ENCODE results near the gene KCNH5.

The KCNH5 gene, protein sequence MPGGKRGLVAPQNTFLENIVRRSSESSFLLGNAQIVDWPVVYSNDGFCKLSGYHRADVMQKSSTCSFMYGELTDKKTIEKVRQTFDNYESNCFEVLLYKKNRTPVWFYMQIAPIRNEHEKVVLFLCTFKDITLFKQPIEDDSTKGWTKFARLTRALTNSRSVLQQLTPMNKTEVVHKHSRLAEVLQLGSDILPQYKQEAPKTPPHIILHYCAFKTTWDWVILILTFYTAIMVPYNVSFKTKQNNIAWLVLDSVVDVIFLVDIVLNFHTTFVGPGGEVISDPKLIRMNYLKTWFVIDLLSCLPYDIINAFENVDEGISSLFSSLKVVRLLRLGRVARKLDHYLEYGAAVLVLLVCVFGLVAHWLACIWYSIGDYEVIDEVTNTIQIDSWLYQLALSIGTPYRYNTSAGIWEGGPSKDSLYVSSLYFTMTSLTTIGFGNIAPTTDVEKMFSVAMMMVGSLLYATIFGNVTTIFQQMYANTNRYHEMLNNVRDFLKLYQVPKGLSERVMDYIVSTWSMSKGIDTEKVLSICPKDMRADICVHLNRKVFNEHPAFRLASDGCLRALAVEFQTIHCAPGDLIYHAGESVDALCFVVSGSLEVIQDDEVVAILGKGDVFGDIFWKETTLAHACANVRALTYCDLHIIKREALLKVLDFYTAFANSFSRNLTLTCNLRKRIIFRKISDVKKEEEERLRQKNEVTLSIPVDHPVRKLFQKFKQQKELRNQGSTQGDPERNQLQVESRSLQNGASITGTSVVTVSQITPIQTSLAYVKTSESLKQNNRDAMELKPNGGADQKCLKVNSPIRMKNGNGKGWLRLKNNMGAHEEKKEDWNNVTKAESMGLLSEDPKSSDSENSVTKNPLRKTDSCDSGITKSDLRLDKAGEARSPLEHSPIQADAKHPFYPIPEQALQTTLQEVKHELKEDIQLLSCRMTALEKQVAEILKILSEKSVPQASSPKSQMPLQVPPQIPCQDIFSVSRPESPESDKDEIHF

DNA sequence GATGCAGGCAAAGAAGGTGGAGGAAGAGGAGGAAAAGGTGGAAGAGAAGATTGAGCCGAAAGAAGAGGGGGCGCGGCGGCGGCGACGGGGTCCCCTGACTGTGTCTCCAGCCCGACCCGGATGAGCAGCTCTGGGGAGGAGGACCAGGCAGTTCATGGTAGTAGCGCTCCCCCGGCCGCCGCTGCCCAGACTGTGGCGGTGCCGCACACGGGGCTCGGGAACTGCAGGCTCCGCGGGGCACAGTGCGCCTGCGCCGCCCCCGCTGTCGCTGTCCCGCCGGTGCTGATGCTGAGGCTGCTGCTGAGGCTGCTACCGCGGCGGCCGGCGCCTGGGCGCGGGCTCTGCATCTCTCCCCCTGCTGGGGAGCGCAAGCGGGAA lies at the start of gene KCNH5:
TSS of gene KCNH5 (minus strand) at position 225 of the 378 bp plus-strand sequence. CDS start 272 bp downstream, outside the sequence.
- peak within 1 kb of the TSS; percentile 30 for H3K4me3 ChIP-seq (ENCODE audit: low read depth, low read length)
- DNase-seq (ENCODE audit: low read depth), result no peak

DNA sequence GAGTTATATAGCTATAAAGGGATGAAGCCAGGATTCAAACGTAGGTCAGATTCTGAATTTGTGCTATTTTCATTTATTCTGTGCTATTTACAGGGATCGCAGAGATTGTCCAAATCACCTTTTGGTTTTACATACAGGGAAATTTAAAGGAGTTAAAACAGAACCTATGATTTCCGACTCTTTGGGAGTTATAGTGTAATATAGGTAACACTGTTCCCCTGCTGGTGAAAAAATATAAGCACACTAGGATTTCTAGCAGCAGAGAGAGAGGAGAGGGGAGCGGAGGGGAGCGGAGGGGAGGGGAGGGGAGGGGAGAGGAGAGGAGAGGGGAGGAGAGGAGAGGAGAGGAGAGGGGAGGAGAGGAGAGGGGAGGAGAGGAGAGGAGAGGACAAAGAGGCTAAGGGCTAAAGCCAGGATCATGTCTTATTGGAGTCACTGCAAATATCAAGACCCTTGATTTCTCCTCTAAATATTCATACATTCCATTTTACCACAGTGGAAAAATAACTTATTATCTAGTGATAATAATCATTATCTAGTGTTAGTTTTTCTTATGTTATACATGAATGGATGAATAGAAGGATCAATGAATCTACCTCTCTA lies 46.2 kb upstream of the KCNH5 start:
- no peak for DNase-seq (ENCODE audit: low read depth)
- no peak overlapping the region for H3K4me3 ChIP-seq (ENCODE audit: low read depth, low read length)

DNA sequence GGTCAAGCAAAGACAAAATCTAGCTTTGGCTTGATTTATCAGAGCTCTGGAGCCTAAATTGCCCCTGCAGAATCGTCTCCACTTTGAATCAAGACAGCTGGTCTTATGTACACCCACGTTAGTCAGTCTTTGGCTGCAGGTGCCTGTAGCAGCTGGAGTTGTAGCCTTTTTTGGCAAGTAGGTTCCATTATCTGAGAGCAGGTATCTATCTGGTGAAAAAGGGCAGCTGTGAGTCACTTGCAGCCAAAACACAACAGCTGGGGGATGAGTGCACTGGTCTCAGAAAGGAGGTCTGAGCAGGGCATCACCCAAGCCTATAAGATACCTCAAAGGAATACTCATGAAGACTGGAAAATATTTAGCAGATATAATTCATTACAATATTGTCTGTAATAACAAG lies 43.6 kb upstream of the KCNH5 start:
- DNase-seq (ENCODE audit: low read depth), result no peak

DNA sequence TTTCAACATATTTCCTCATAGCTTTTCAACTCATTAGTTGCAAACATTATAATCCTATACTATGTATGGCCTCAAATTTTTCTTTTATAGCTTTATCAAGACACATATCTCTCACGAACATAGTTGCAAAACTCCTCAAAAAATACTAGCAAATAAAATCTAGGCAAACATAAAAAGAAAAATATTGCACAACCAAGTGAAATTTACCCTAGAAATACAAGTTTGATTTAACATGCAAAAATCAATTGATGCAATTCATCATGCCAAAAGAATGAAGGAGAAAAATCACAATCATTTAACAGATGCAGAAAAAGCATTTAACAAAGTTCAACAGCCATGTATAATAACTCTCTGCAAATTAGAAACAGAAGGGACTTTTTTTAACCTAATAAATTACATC lies 33.3 kb upstream of the KCNH5 start:
- no peak for DNase-seq (ENCODE audit: low read depth)
- H3K4me3 ChIP-seq (ENCODE audit: low read depth, low read length), result no peak overlapping the region

More for the DNA sequence above, 43.6 kb upstream of the KCNH5 start:
- H3K4me3 ChIP-seq (ENCODE audit: low read depth, low read length), result no peak overlapping the region

DNA sequence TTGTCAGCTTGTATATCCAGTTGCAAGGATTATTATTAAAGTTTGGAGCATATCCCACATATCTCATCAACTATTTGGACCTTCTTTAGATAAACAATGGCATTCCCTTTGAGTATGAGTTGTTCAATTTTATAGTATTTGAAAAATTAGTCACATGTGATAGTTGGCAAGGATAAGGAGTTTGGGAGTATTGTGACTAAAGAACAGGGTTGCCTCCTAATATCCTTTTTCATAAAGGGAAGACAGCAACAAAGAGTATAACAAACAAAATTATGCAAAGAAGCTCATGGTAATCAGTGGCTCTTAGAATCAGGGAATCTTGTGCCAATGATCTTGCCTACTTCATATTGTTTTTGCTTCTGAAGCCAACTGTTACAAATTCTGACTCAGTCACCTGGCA lies 31.2 kb upstream of the KCNH5 start:
- no peak for DNase-seq (ENCODE audit: low read depth)
- H3K4me3 ChIP-seq (ENCODE audit: low read depth, low read length), result no peak overlapping the region

DNA sequence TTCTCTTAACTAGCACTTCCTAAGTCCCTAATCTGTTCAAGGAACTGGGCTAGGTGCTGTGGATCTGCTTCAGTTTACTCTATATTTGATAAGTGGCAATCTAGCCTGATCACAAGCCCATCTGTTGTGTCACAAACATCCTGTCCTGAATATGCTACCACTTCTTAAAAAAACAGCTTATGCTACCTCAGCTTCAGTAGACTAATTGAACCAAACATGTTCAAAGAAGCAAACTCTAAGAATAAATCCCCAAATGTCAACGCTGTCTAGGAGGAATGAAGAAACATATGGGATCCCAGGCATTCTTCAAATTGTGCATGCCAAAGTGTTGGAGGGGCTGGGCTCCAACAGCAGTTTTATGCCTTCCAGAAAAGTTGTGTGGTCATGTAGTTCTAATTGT lies 10.4 kb upstream of the KCNH5 start:
- no peak for DNase-seq (ENCODE audit: low read depth)
- no peak overlapping the region for H3K4me3 ChIP-seq (ENCODE audit: low read depth, low read length)

DNA sequence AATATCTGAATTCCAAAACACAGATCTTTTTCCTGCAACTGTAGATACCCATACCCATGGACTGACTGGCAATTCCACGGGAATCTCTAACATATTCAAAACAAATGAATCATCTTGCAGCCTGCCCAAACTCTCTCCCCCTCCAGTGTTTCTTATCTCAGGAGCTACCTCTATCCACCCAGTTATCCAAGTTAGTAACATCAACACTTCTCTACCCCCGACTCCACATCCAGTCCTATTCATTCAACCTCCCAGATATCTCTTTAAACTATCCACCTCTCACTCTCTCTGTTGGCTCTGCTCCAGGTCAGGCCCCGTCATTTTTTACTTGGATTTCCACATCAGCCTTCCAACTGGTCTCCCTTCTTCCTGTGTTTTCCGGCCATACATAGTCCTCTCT lies 6.7 kb upstream of the KCNH5 start:
- H3K4me3 ChIP-seq (ENCODE audit: low read depth, low read length), result no peak overlapping the region
- no peak for DNase-seq (ENCODE audit: low read depth)

DNA sequence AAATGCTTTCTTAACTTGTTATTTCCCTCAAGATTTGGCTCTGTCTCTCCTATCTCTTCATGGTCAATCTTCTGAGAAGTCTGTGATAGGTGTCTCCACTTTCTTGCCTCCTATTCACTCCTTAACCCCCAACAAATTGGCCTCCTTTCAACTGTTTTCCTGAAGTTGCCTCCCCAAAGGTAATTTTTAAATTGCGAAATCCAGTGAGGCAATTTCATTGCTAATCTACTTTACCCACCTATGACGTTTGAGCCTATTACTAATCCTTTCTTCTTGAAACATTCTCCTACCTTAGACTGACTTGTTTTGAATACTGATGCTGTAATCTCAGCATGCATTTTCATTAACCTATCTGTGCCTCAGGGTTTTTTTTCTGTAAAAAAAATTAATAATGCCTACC lies 6.0 kb upstream of the KCNH5 start:
- no peak for DNase-seq (ENCODE audit: low read depth)
- no peak overlapping the region for H3K4me3 ChIP-seq (ENCODE audit: low read depth, low read length)

DNA sequence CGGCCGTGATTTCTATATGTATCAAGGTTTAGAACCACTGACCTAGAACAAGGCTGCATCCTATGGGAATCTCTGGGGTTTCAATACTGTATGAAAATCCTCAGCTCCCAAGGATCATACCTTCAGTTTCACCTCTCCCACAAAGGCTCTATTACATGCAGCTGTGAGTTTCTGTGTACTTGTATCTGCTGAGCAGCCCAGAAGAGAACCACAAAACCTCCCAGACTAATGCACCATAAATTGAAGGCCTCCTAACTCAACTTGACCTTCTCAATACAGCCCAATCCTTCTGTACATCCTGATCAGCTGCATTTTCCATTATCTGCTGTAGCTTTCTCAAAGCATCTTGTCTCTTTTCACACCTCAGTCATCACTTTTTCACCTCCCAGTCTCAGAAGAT lies 5.4 kb upstream of the KCNH5 start:
- H3K4me3 ChIP-seq (ENCODE audit: low read depth, low read length), result no peak overlapping the region
- no peak for DNase-seq (ENCODE audit: low read depth)

DNA sequence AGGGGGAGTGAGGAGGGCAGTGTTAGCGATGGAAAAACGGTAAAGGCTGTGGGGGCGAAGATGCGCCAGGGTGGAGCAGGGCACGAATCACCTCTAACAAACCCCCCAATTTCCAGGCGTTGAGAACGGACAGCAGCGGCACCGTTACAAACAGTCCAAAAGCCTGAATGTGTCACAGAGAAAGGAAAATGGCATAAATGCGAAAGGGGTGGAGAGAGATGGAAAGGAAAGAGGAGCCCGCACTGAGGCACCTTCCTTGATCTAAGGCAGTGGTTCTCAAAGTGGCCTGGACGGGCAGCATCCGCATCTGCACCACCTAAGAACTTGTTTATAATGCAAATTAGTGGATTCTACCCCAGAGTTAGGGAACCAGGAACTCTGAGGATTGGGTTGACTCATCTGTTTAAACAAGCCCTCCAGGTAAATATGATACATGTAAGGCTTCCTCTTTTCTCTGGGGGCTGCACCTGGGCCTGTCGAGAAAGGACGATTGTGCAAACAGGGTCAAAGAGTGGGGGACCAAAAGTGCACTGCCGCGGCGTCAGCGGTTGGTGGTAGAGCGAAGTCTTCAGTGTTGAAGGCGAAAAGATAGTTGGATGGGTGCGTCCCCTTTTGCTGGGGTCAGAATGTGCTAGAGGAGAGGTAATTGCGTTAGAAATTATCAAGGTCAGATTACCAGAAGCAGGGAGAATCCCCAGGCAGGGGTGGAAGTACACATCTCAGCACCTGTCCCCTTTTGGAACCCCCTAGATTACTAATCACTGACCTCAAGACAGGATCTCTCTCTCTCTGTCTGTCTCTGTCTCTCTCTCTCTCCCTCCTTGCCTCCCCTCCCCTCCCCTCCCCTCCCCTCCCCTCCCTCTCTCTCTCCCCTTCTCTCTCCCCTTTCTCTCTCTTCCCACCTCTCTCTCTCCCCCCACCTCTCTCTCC lies 1.3 kb upstream of the KCNH5 start:
- no peak overlapping the region for H3K4me3 ChIP-seq (ENCODE audit: low read depth, low read length)
- DNase-seq (ENCODE audit: low read depth), result no peak

DNA sequence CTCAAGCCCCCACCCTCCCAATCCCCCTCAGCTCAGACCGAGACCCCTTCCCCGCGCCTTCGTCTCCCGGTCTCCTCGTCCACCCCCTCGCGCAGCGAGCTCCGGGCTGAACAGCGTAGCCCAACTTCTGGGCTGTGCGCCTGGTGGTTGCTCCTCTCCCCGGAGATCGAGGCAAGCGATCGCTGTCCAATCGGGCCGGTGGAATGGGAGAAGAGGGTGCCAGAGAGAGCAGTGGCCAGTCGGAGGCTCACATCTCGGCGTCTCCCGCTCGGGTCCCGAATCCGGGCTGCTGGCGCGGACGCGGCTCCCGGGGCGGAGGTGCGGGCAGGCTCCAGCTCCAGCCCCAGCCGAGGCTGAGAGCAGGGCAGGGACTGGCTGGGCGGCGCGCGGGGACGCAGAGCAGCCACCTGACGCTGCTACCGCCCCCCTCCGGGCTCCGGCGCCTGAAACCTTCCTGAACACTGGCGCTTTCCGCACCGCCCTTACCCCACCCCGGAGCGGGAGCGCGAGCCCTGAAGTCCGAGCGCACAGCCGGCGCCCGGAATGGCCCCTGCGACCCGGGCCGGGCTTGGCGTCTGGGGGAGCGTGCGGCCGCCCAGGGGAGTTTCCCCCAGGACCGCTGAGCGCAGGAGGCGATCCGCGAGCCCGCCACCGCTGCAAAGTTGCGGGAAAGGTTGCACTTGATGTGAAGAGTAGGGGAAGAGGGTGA lies 508 bp upstream of the KCNH5 start:
- H3K4me3 ChIP-seq (ENCODE audit: low read depth, low read length), result peak overlapping the region; percentile 30
- no peak for DNase-seq (ENCODE audit: low read depth)

DNA sequence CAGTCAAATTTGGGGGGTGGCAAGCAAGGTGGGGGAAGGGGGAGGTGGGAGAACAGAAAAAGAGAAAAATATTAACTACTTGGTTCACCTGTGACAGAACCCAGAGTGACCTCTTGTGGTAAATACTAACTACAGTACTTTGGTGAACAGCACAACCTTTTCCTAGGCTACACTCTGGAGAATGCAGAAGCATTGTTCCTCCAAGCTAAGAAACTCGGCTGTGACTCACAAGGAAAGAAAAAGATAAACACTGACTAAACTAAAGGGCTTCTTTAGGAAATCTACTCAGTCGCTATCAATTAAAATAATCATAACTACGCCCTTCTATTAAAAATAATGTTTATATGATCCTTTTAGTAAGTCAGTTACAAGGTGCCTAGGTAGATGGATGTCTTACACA lies 5.4 kb downstream of the KCNH5 start:
- DNase-seq (ENCODE audit: low read depth), result no peak
- no peak overlapping the region for H3K4me3 ChIP-seq (ENCODE audit: low read depth, low read length)

DNA sequence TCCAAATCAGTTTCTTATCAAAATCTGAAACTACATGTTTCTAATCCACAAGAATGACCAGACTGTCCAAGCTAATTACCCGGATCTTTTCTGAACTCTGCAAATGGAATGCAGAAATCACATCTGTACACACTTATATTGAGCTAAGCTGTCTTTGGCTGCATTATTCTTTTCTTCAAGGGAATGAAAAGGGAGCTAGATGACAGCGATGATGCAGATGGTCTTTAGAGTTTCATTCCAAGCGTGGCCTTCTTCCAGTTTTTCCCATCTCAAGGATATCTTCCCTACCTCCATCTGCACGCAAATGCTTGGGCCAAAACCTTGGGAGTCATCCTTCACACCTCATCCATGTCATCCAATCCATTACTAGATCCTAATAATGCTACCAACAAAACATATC lies 12.6 kb downstream of the KCNH5 start:
- no peak overlapping the region for H3K4me3 ChIP-seq (ENCODE audit: low read depth, low read length)

DNA sequence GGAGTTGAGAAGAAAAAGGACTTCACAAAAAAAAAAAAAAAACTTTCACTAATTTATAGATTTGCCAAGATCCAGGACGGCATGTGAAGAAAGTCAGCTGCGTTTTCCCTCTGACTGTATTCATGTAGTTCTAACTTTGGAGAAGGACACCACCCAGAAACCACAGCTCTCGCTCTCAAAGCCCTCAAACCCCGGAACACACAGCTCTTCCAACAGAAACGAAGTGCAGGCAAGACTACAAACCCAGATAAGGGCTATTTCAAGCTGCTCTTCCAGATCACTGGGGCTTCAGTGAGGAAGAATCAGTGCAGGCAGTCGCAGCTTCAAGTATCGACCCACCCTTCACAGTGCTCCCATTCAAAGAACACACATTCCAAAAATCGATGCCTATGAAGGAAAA lies 13.2 kb downstream of the KCNH5 start:
- DNase-seq (ENCODE audit: low read depth), result no peak
- no peak overlapping the region for H3K4me3 ChIP-seq (ENCODE audit: low read depth, low read length)

More for the DNA sequence above, 12.6 kb downstream of the KCNH5 start:
- no peak for DNase-seq (ENCODE audit: low read depth)

DNA sequence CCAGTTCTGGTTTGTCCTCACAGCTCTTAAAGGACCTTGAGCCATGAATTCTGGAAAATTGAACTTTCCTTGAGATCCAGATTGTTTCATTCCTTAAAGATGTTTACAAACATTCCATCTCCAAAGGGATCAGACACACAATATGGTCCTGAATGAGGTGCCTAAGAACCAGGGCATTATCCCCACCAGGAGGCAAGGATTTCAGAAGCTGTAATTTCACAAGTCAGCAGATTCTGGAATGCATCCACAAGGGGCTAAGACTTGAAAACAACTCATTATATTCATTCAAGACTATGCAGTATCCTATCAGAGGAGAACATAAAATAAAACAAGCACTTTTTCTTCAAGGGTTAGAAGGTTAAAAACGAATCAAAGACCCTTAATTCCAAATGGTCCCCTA lies 15.1 kb downstream of the KCNH5 start:
- no peak overlapping the region for H3K4me3 ChIP-seq (ENCODE audit: low read depth, low read length)
- DNase-seq (ENCODE audit: low read depth), result no peak

DNA sequence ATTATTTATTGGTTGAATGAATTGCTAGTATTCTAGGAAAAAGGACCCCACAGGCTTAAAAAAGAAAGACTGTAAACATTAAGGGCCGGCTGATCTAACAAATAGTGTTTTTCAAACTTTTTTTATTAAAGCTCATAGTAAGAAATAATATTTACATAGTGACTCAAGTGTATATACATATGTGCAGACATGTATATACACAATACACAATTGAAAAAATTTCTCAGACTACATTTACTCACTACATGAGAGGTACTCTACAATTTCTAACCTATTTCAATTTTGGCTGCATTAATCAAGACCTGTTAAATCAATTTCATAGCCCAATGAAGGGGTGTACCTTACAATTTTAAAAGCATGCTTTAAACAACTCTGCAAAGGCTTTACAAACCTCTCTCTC lies 17.5 kb downstream of the KCNH5 start:
- no peak overlapping the region for H3K4me3 ChIP-seq (ENCODE audit: low read depth, low read length)
- DNase-seq (ENCODE audit: low read depth), result no peak

DNA sequence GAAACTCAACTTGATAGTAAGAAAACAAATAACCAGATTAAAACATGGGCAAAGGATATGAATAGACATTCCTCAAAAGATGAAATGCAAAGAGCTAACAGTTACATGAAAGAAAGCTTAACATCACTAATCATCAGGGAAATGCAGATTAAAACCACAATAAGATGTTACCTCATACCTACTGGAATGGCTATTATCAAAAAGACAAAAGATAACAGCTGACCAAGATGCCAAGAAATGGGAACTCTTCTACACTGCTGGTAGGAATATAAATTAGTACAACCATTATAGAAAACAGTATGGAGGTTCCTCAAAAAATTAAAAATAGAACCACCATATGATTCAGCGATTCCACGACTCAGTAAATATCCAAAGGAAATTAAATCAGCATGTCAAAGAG lies 18.8 kb downstream of the KCNH5 start:
- no peak overlapping the region for H3K4me3 ChIP-seq (ENCODE audit: low read depth, low read length)

DNA sequence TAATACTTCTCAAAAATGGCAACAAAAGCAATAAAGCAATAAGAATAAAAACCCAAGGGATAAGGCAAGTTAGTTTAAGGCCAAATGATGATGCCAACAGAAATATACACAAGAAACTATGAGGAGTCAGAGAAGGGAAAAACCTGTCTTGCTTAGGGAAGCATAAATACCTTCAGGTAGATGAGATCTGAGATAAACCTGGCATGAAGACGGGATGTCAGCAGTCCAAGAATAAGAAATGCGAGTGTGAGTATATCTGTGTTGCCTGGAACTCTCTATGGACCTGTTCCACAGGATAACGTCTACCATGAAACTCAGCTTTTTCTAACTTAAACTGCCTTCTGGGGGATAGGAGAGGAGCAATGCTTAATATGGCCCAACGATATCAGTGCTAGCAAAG lies 30.6 kb downstream of the KCNH5 start:
- no peak overlapping the region for H3K4me3 ChIP-seq (ENCODE audit: low read depth, low read length)
- no peak for DNase-seq (ENCODE audit: low read depth)

More for the DNA sequence above, 18.8 kb downstream of the KCNH5 start:
- DNase-seq (ENCODE audit: low read depth), result no peak
